Germinal center (tissue), 1 donor: ENCODE data around the gene BSCL2.
"Not testable (repeated sequence)": the region's sequence is repeated elsewhere in the genome, so short reads cannot be mapped to it uniquely, and the experiment has no call there.

ENCODE experiments used
- DNase-seq: peaks from one replicate; pipeline ENCODE4 v3.0.0; 2012; ENCODE audit warnings: mixed read lengths, low spot score

The BSCL2 gene

DNA sequence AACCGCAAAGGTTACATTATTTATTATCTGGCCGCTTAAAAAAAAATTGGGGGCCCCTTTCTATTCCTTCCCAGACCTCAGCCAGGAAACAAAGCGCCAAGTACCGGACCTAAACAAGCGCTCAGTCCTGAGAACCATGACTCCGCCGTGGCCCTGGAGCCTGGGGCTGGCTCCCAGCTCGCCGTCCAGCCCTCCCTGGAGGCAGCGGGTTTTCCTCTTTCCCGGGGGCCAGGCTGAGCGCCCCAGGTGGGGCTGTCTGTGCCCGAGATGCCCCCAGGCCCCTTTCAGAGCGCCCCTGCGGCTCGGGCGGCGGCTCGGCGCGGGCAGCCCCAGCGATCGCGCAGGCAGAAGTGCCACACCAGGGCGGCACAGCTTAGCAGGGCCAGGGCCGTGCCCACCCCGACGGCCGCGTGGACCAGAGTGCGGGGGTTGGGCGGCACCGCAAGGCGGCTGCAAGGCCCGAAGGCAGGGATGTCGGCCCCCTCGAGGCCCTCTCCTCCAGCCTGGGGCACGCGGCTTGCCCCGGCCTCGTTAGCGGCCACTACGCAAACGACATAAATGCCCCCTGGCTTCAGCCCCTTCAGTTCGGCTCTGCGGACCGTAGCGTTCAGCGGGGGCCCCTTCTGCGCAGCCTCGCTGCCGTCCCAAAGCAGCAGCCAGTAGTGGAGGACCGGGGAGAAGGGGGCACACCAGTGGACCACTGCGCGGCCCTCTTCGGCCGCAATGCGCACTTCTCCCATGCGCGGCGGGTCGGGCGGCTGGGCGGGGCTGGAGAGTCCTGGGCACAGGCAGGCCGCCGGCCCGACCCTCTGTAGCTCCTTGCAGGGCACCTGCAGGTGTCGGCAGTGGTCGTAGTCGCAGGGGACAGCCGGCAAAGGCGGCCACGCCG lies 19.5 kb downstream of the BSCL2 start:
- no peak for DNase-seq

DNA sequence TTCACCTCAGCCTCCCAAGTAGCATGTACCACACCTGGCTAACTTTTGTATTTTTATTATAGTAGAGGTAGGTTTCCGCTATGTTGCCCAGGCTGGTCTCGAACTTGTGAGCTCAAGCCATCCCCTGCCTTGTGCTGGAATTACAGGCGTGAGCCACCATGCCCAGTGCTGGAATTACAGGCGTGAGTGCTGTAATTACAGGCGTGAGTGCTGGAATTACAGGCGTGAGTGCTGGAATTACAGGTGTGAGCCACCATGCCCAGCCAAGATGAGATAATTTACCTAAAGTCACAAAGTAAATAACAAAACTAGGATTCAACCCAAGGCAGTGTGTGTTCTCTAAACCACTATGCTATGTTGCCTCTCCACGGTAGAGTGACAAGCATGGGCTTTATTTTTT lies 24.7 kb downstream of the BSCL2 start:
- DNase-seq, result no peak

DNA sequence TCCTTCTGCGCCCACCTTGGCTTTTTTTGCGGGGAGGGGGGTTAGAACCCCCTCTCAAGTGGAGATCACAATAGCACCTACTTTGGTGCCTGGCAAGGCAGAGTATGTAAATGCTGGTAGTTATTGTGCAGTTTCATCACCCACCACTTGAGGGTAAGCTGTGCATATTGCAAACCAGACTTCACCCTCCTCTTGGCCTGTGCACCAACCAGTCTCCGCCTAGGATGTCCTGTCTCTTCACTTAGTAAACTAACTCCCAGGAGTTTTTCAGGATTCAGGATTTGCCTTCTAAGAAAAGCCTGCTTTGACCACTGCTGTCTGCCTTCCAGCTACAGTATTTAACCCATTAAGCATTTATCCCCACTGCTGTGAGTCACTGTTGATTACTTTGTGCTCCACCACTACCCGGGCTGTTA lies 26.4 kb downstream of the BSCL2 start:
- peak; percentile 69 for DNase-seq

DNA sequence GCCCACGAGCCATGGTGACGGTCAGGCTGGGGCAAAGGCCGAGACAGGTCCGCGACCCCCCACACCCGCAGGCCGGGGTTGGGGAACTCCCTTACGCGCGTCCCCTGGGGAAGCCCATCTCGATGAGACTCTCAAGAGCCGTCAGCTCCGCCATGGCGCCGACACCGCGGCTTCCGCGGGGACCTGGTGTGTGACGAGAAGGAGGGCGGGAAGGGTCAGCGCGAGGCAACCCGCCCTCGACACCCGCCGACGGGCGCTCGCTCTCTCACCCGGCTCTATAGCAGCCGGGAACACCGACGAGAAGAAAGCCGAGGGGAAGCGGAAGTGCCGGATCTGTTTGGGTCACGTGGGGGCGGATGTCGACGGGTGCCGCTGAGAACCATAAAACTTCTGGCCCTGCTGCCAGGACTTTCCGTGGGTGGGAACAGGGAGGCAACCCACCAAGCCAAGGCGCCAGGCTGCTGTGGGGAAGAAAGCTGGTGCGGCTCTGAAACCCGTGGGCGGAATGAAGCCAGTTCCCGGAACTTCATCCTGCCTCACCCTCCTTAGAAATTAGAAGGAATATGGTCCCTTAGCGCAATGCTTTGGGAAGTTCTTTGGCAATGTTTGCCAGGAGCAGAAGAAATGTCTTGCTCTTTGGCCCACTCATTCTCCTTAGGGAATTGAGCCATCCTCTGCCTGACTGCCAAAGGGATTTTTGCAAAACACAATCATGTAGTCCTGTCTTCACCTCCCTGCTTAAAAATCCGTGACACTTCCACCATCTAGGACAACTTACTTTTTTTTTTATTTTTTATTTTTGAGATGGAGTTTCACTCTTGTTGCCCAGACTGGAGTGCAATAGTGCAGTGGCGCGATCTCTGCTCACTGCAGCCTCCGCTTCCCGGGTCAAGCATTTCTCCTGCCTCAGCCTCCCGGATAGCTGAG lies 28.2 kb downstream of the BSCL2 start, which contains the start of gene UBXN1:
Gene UBXN1 (minus strand): TSS at position 304 of the 927 bp plus-strand sequence. CDS start 150 bp downstream, at position 154.
- DNase-seq, result peak; percentile 87

DNA sequence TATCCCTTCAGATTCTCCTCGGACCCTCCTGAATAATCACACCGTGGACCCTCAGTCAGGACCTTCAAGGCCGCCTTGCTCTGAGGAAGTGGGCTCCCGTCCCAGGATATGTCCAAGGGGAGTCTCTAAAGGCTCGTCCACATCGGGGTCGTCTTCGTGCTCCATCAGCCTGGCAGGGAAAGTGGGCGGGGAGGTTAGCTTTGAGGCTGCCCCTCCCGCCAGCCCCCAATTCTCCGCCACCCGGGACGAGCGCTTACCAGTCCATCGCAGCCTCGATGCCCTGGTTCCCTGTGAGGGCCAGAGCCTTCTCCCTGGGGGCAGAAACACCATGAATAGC lies 28.8 kb downstream of the BSCL2 start:
- DNase-seq, result no peak

DNA sequence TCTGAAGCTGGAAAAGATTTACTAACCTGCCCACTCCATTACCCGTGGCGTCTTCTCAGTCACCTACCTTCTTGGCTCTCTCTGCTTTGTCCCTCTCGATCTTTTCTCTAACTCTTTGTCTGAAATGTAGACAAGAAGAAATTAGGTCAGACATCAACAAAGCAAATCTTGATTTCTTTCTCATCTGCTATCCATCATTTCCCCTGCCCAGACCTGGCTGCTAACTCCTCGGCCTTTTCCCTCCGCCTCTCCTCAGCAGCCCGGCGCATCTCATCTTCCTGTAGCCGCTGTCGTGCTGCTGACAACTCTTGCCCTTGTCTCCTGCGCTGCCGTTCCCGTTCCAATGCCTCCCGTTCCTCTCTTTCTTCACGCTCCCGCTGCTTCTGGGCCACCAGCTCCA lies 29.5 kb downstream of the BSCL2 start:
- no peak for DNase-seq

DNA sequence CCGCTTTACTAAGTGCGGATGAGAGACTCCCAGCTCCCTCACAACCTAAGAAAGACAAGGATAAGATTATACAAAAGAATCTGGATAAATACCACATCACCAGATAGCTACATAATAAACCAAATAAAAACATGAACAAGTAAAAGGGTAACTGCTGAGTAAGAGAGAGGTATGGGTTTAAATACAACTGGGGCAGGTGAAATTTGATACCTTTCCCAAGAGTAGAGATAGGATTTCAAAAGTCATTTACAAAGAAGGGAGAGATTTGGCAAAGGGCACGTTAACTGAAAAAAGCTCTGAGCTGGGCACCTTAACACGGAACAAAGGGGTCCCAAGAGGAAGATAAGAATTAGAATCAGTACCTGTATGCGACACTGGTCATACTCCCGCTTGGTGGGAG lies 30.1 kb downstream of the BSCL2 start:
- DNase-seq, result no peak

DNA sequence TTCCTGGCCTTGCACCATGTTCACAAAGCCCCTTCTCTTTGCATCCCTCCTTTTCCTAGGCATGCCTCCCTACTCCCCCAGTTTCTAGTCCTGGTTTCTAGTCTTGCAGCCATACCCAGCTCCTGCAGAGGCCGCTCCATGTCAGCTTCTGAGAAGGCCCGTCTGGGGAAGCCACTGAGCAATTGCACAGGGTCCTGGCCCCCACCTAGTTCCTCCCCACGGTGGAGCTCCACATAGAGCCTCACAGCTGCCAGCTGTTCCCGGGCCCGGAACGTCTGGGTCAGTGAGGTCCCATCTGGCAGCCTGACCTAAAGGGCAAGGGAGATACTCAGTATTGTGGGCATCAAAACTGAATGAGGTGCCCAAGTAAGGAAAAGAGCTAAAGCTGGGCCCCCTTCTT lies 30.5 kb downstream of the BSCL2 start:
- DNase-seq, result no peak

DNA sequence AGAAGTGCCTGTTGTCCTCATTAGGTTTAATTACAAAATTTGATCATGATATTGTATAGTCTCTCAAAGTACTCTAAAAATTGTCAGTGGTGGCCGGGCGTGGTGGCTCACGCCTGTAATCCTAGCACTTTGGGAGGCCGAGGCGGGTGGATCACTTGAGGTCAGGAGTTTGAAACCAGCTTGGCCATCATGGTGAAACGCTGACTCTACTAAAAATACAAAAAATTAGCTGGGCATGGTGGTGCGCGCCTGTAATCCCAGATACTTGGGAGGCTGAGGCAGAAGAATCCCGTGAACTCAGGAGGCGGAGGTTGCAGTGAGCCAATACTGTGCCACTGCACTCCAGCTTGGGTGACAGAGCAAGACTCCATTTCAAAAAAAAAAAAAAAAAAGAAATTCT lies 31.8 kb downstream of the BSCL2 start:
- DNase-seq, result not testable (repeated sequence)

DNA sequence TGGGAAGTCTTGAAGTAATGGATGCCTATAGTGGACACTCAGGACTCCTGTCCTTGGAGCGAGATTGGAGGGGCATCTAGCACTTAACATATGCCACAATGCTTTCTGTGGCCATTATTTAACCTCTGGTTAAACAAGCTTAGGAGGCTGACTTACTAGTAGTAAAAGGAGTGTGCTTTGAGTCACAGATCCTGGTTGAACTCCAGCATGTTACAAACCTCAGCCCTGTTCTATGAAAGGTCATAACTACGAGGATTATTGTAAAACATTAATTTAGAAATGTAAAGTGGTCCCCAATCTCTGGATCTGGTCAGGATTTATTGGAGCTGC lies 34.1 kb downstream of the BSCL2 start:
- DNase-seq, result no peak

DNA sequence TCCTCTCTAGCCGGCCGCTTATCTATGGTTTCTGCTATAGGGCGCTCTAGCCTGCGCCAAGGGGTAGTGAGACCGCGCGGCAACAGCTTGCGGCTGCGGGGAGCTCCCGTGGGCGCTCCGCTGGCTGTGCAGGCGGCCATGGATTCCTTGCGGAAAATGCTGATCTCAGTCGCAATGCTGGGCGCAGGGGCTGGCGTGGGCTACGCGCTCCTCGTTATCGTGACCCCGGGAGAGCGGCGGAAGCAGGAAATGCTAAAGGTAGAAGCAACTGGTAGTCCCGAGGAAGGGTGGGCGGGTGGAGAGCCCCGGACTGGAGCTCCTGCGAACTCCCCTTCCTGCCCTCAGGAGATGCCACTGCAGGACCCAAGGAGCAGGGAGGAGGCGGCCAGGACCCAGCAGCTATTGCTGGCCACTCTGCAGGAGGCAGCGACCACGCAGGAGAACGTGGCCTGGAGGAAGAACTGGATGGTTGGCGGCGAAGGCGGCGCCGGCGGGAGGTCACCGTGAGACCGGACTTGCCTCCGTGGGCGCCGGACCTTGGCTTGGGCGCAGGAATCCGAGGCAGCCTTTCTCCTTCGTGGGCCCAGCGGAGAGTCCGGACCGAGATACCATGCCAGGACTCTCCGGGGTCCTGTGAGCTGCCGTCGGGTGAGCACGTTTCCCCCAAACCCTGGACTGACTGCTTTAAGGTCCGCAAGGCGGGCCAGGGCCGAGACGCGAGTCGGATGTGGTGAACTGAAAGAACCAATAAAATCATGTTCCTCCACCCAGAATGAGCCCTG lies 35.4 kb downstream of the BSCL2 start, which contains the start of the genes LBHD1 and UQCC3:
Gene LBHD1 (minus strand): TSS at position 660 of the 782 bp plus-strand sequence. CDS start 2,236 bp downstream, outside the sequence.
Gene UQCC3 (plus strand): TSS at position 66 of the 782 bp plus-strand sequence. CDS start 73 bp downstream, at position 139.
- peak; percentile 76 for DNase-seq

DNA sequence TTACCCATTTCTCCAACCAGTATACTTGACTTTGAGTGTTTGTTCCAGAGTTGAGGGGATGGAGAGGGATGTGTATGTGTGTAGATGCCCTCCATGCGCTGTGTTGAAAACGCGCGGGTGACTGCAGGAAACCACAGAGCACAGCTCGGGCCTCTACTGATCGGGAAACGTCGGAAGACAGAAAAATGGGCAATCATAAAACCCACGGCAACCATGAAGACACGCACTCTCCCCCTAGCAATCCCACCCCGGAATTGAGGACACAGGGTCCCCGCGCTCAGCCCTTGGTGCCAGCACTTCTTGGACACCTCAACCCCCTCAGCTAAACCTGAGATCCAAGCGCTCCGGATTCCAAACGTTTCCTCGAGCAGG lies 36.0 kb downstream of the BSCL2 start:
- no peak for DNase-seq

DNA sequence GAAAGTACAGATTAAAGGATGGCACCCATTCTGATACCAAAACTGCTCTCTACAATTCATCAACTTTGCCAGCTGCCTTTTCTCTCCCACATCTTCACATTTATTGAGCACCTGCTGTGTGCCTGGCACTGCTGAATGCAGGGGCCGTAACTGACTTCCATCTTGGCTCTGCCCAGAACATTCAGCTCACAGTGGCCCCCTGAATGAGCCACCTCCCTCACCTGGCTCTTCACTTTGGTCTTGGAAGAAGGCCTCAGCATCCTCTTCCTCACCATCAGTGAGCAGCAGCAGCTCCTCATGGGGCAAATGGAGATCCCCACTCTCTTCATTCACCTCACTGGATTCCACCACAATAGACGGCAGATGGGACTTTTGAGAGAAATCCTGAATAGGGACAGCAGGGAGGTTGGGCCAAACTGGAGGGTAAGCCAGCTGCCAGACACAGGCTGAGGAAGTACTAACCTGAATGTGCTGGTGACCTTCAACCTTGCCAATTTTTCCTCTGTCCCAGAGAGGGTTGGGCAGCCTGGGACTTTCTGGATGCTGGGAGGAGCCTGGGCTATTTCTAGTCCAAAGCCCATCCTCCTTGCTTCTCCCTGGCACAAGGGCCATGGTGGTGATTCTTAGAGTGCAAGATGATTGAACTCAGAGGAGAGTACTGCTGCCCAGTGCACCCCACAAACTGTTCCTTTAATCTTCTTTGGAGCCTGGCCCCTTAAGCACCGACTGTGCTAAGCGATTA lies 37.6 kb downstream of the BSCL2 start:
- no peak for DNase-seq

DNA sequence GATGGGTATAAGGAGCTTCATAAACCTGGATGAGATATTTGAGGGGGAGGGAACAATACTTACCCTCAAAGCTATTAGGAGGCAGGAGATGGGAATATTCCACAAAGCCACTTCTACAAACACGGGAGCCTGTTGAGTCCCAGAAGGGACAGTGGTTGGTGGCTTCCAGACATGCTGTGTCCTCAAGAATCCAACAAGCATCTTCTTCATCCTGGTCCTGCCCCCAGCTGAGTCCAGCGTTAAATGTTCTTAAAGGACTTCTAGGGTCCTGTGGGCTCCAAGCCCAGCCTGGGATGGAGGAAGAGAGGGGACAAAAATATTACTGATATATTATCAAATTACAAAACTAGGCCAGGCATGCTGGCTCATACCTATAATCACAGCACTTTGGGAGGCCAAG lies 39.8 kb downstream of the BSCL2 start:
- no peak for DNase-seq

DNA sequence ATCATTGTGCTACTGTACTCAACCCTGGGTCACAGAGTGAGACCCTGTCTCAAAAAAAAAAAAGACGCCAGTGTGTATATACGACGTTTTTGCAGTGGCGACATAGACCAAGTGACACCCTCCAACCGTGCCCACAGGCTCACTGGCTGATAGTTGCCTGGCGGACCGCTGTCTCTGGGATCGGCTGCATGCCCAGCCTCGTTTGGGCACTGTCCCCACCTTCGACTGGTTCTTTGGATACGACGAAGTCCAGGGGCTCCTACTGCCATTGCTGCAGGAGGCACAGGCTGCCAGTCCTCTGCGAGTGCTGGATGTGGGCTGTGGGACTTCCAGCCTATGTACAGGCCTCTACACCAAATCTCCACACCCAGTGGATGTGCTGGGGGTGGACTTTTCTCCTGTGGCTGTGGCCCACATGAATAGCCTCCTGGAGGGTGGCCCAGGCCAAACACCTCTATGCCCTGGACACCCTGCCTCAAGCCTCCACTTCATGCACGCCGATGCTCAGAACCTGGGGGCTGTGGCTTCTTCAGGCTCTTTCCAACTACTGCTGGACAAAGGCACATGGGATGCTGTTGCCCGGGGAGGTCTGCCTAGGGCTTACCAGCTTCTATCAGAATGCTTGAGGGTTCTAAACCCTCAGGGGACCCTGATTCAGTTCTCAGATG lies 40.8 kb downstream of the BSCL2 start:
- no peak for DNase-seq

DNA sequence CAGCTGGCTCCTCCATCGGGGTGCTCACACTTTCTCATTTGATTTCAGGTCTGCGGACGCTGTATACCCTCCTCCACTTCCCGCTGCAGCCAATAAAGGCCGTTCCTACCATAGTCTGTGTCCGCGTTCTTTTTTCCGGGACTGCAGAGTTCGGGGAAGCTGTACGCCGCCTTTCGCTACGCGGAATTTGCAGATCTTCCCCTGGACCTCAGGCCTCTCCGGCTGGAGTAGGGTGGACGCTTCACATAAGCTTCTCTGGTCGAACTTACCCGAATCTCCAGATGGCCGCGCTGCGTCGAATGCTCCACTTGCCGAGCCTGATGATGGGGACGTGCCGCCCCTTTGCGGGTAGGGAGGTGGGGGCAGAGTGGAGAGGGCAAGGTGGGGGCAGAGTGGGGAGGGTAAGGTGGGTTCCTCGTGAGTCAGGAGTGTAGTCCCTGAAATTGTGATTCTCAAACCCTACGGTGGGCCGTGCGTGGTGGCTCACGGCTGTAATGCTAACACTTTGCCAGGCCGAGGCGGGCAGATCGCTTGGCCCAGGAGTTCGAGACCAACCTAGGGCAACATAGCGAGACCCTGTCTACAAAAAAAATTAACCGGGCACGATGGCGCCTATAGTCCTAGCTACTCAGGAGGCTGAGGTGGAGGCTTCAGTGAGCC lies 41.5 kb downstream of the BSCL2 start:
- DNase-seq, result peak; percentile 38

DNA sequence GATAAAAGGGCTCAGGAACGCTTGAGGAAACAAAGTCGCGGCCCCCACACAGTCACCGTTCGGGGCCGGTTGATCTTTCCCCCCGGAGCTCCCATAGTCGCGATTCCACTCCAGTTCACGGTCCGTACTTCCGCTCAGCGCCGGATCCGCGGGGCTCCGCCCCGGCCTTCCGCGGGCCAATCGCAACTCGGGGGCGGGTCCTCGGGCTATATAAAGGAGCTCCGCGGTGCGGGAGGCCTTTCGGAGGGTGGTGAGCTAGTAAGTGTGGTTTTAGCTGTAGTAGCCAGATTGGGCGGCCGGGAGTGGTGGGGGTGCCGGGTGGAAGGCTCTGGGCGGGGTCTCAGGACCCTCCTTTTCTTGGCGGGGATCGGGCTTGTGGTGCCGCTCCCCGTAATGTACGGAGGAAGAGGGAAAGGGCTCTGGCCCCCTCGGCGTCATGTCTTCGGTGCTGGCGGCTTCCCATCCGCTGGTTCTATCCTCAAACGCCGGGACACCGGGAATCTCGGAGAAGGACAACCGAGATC lies 42.1 kb downstream of the BSCL2 start, which contains the start of the genes C11orf98 and CSKMT:
Gene C11orf98 (minus strand): TSS at position 136 of the 524 bp plus-strand sequence. CDS start 41 bp downstream, at position 95.
Gene CSKMT (plus strand): TSS at position 238 of the 524 bp plus-strand sequence. CDS start 568 bp downstream, outside the sequence.
- peak; percentile 97 for DNase-seq

DNA sequence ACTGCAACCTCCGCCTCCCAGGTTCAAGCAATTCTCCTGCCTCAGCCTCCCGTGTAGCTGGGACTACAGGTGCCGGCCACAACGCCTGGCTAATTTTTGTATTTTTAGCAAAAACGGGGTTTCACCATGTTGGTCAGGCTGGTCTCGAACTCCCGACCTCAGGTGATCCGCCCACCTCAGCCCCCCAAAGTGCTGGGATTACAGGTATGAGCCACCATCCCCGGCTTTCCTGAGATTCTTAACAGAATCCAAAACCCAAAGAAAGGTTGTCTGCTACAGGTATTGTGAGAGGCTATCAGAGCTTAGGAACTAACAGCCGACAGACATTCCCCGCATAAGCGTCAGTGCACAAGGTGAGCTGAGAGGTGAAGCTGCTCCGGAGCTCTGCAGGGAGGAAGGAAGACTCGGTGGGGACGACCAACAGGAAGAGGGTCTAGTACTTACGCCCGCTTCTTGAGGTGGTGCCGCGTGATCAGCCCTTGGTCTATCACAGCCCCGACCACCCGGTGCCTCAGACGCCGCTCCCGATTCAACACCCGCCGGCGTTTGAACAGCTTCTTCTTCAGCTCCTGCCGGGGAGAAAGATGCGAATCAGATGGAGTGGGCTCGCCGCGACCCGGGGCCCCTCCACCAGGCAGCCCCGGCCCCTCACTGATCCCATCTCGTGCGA lies 42.7 kb downstream of the BSCL2 start:
- DNase-seq, result peak; percentile 75
